ENCODE results near the gene HELZ2. TPM values are rescaled to one million over a fixed set of nuclear protein-coding genes. Genes with fewer than 3 reads are reported as not detected.

Gene HELZ2
- total RNA-seq, 2 donors from 2014 or later = 37.1 to 46.1 TPM

GRCh38 chr20:63541371-63541770 lies 32.7 kb downstream of the HELZ2 start:
- Histone ChIP-seq H3K27me3 (replicated peaks; ENCODE audit: insufficient read depth) (no peaks in the 10 kb centered on the region), H3K27ac (peak overlapping the region in 1 of 2 donors; percentile 72), H3K9me3 (no peaks in the 10 kb centered on the region), H3K4me3 (no peak overlapping the region), H3K36me3 (no peaks in the 10 kb centered on the region), H3K4me1 (replicated peaks) (peaks cover 4% of the 10 kb centered on the region)
- WGBS = 92% methylated on average over 24 of the region's 28 CpGs
- no peak for DNase-seq (ENCODE audit: low spot score)
- intact Hi-C loops (cut with DNase I) = no loop called here
- TF ChIP-seq POLR2AphosphoS5 (IDR thresholded peaks at IDR 0.05) (no peak), POLR2A (IDR thresholded peaks at IDR 0.05) (no peak)
- TF ChIP-seq, protein P1, sequence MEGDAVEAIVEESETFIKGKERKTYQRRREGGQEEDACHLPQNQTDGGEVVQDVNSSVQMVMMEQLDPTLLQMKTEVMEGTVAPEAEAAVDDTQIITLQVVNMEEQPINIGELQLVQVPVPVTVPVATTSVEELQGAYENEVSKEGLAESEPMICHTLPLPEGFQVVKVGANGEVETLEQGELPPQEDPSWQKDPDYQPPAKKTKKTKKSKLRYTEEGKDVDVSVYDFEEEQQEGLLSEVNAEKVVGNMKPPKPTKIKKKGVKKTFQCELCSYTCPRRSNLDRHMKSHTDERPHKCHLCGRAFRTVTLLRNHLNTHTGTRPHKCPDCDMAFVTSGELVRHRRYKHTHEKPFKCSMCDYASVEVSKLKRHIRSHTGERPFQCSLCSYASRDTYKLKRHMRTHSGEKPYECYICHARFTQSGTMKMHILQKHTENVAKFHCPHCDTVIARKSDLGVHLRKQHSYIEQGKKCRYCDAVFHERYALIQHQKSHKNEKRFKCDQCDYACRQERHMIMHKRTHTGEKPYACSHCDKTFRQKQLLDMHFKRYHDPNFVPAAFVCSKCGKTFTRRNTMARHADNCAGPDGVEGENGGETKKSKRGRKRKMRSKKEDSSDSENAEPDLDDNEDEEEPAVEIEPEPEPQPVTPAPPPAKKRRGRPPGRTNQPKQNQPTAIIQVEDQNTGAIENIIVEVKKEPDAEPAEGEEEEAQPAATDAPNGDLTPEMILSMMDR (IDR thresholded peaks at IDR 0.05) = no peak

DNA sequence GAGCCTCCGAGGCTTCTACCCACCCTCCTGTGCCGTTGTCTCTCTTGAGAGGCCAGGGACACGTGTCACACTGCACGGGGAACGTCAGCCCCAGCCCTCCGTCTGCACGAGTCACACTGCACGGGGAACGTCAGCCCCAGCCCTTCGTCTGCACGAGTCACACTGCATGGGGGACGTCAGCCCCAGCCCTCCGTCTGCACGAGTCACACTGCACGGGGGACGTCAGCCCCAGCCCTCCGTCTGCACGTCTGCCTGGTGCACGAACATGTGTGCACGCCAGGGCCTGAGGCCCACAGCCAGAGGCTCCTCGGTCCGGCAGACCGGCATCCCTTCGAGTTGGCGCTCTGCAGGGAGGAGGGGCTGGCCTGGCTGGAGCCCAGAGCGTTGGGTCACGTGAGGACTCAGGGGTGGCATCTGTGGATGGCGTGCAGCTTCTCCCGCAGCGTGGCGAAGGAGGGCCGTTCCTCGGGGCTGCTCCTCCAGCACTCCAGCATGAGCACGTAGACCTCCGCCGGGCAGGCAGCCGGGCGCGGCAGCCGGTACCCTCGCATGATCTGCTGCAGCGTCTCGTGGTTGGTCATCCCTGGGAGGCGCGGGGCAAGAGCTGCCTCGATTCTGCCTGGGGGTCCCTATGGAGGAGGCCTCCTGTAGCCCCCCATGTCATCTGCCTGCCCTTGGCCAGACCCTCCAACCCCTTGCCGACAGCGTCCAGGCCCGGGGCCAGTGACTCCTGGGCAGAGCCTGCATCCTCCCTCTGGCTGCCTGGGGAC lies 33.4 kb downstream of the HELZ2 start:
- WGBS = 65% methylated on average over 35 of the region's 49 CpGs
- Histone ChIP-seq H3K4me3 (no peak overlapping the region), H3K4me1 (replicated peaks) (peaks cover 5% of the 10 kb centered on the region), H3K27ac (no peak overlapping the region), H3K36me3 (no peaks in the 10 kb centered on the region), H3K9me3 (no peaks in the 10 kb centered on the region), H3K27me3 (replicated peaks; ENCODE audit: insufficient read depth) (no peaks in the 10 kb centered on the region)
- intact Hi-C loops (cut with DNase I) = no loop called here
- no peak for TF ChIP-seq POLR2A (IDR thresholded peaks at IDR 0.05)
- no peak for TF ChIP-seq POLR2AphosphoS5 (IDR thresholded peaks at IDR 0.05)
- TF ChIP-seq, protein P1 (IDR thresholded peaks at IDR 0.05) = no peak
- no peak for DNase-seq (ENCODE audit: low spot score)

- intact Hi-C loops (cut with DNase I) = loop anchor here (5.0 to 10.0 kb wide), 2 partner anchors 325 to 433 kb away; partner anchors contain the start of genes ABHD16B and TPD52L2
Measured at GRCh38 chr20:63539441-63540370, 34.3 kb downstream of the HELZ2 start.

DNA sequence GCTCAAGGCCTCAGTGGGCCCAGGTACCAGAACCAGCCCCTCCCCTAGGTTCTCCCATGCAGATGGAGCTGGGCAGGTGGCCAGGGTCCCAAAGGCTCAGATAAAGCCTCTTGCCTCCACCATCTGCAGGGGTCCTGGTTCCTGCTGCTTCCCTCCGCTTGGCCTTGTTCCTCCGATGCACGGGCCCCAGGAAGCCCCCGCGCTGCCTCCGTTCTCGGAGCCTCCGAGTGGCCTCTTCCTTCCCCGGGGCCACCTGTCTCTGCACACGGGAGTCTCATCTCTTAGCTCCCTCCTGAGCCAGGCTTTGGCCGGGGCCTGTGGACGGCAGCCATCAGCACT lies 35.0 kb downstream of the HELZ2 start:
- 66% methylated on average over 12 of the region's 12 CpGs for WGBS
- TF ChIP-seq, protein P1 (IDR thresholded peaks at IDR 0.05) = no peak
- no peak for TF ChIP-seq POLR2A (IDR thresholded peaks at IDR 0.05)
- TF ChIP-seq POLR2AphosphoS5 (IDR thresholded peaks at IDR 0.05) = no peak
- Histone ChIP-seq H3K9me3 (no peaks in the 10 kb centered on the region), H3K4me1 (replicated peaks) (peaks cover 5% of the 10 kb centered on the region), H3K27ac (peak overlapping the region; percentile 73 to 80), H3K36me3 (no peaks in the 10 kb centered on the region), H3K27me3 (replicated peaks; ENCODE audit: insufficient read depth) (no peaks in the 10 kb centered on the region), H3K4me3 (no peak overlapping the region)
- intact Hi-C loops (cut with DNase I) = loop anchor here (5.0 to 10.0 kb wide), 2 partner anchors 326 to 433 kb away; partner anchors contain the start of genes ABHD16B and TPD52L2
- DNase-seq (ENCODE audit: low spot score) = no peak

More at GRCh38 chr20:63539441-63540370, 34.3 kb downstream of the HELZ2 start:
- WGBS = 88% methylated on average over 28 of the region's 29 CpGs
- Histone ChIP-seq H3K36me3 (no peaks in the 10 kb centered on the region), H3K4me1 (replicated peaks) (peaks cover 5% of the 10 kb centered on the region), H3K27me3 (replicated peaks; ENCODE audit: insufficient read depth) (no peaks in the 10 kb centered on the region), H3K27ac (peak overlapping the region in 1 of 2 donors; percentile 80), H3K9me3 (no peaks in the 10 kb centered on the region), H3K4me3 (no peak overlapping the region)
- DNase-seq (ENCODE audit: low spot score) = no peak
- TF ChIP-seq POLR2AphosphoS5 (IDR thresholded peaks at IDR 0.05) = no peak
- TF ChIP-seq POLR2A (IDR thresholded peaks at IDR 0.05) = no peak
- TF ChIP-seq, protein P1 (IDR thresholded peaks at IDR 0.05) = no peak
